Loucy (cell line): ENCODE results near the gene POLA1.

Experiments
- H2AFZ ChIP-seq: fragments of 200-600 bp; sonication (generic); 2 replicates; pipeline ENCODE4 v1.6.0; 2016; ENCODE audit warnings: antibody characterized with exemption, mild to moderate bottlenecking, low read length, moderate library complexity
- H3F3A ChIP-seq: fragments of 200-600 bp; 2 replicates; pipeline ENCODE4 v1.6.0; 2016; ENCODE audit warnings: antibody characterized with exemption, low read depth, mild to moderate bottlenecking
- H3K27me3 ChIP-seq: fragments of 200-600 bp; sonication (generic); 2 replicates; pipeline ENCODE4 v1.6.1; 2014; ENCODE audit warnings: low read length, mild to moderate bottlenecking; ENCODE audit not compliant: insufficient read depth, poor library complexity, severe bottlenecking
- H3K36me3 ChIP-seq: fragments of 200-600 bp; sonication (generic); 2 replicates; pipeline ENCODE4 v1.6.1; 2016; ENCODE audit warnings: low read length; ENCODE audit not compliant: insufficient read depth
- H3K4me1 ChIP-seq: fragments of 200-600 bp; sonication (generic); 2 replicates; pipeline ENCODE4 v1.5.1; 2014; ENCODE audit warnings: low read length, mild to moderate bottlenecking; ENCODE audit not compliant: insufficient read depth, poor library complexity, severe bottlenecking
- H3K4me2 ChIP-seq: fragments of 200-600 bp; sonication (generic); 2 replicates; pipeline ENCODE4 v1.6.0; 2014; ENCODE audit warnings: antibody characterized with exemption, low read length, low read depth, mild to moderate bottlenecking; ENCODE audit not compliant: poor library complexity, severe bottlenecking
- H3K4me3 ChIP-seq: fragments of 200-600 bp; sonication (generic); 2 replicates; pipeline ENCODE4 v1.5.1; 2014; ENCODE audit warnings: low read length, mild to moderate bottlenecking, mixed read lengths; ENCODE audit not compliant: poor library complexity, severe bottlenecking
- H3K79me2 ChIP-seq: fragments of 200-600 bp; sonication (generic); 2 replicates; pipeline ENCODE4 v1.6.1; 2014; ENCODE audit warnings: low read length; ENCODE audit not compliant: insufficient read depth
- H3K9ac ChIP-seq: fragments of 200-600 bp; sonication (generic); 2 replicates; pipeline ENCODE4 v1.6.0; 2014; ENCODE audit warnings: mild to moderate bottlenecking, low read depth, low read length, moderate library complexity; ENCODE audit not compliant: poor library complexity, severe bottlenecking
- H3K9me2 ChIP-seq: fragments of 200-600 bp; sonication (generic); replicated peaks from 2 replicates; pipeline ENCODE4 v1.6.1; 2016; ENCODE audit warnings: low read depth, low read length, mixed read lengths
- H3K9me3 ChIP-seq: fragments of 200-600 bp; sonication (generic); 2 replicates; pipeline ENCODE4 v1.6.1; 2014; ENCODE audit warnings: mild to moderate bottlenecking, antibody characterized with exemption, low read length, low read depth; ENCODE audit not compliant: insufficient read depth
- H4K20me1 ChIP-seq: fragments of 200-600 bp; sonication (generic); 2 replicates; pipeline ENCODE4 v1.6.0; 2014; ENCODE audit warnings: antibody characterized with exemption, low read length, mild to moderate bottlenecking; ENCODE audit not compliant: insufficient read depth, poor library complexity, severe bottlenecking
- EZH2phosphoT487 ChIP-seq: fragments of 200-600 bp; IDR thresholded peaks from 2 replicates; pipeline ENCODE4 v1.6.1; 2018; ENCODE audit warnings: antibody characterized with exemption, mild to moderate bottlenecking, moderate library complexity, borderline replicate concordance
- TF ChIP-seq, protein P1 (sequence below): fragments of 200-600 bp; sonication (generic); conservative IDR thresholded peaks from 2 replicates; pipeline ENCODE4 v1.5.1; 2014; ENCODE audit warnings: mild to moderate bottlenecking, antibody characterized with exemption, low read length

The POLA1 gene

DNA sequence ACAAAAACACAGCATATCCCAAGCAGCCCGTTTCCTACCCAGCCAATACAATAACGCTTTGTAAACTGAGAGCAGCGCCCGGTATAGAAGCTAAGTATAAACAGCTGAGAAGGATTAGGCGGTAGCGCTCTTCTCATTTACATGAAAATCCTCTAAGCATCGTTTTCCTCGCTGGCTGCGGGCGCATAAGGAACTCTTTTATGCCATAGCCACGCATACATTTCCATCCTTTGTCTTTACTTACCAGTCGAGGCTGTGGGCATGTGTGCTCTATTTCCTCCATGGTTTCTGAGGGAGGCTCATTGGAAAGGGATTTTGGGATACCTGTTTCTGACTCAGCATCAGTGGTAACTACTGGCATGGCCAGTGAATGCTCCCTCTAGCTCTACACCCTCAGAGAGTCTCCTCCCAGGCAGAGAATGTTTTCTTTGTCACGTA, 47.0 kb upstream of the POLA1 start:
- H4K20me1 ChIP-seq: peaks cover 16% of the 10 kb centered on the region
- peak overlapping the region; percentile 93 for H3K9ac ChIP-seq
- H3K4me3 ChIP-seq: peak overlapping the region; percentile 96

DNA sequence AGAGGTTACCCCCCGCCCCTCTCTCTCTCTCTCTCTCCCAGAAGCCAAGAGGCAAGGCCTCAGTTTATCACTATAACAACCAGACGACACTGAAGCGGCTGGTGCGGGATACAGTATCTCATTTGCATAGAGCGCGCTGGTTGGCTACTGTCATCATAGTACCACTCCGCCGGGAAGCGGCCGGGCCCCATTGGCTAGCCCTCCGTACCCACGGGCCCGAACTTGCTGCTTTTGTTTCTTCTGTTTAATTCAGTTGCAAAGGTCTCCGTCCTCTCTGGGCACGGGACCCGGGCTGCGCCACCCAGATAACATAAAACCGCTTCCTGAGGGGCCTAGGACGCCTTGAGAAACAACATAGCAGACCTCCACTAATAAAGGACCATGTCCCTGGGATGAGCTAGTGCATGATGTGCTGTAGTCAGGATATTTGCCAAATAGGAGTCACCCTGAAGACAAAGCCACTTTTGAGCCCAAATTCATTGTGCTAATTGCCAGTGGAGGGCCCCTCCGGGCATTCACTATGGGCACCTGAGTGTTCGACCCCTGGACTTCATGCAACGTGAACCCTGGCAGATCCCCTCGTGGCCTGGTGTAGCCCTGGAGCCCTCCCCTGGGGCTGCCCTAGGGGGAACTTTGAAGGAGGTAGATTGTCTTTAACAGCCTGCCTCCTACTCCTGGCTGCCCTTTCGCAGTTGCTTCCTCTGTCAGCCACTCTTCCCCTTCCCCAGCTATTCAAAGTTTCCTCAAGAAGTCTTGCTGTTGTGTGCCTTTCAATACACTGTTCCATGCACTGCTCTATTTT, 46.3 kb upstream of the POLA1 start, which contains the start of gene PCYT1B:
Gene PCYT1B, minus strand, starts transcription at position 91 of the 802 bp plus-strand sequence. CDS start 242 bp downstream, outside the sequence.
- Histone ChIP-seq H3K79me2 (peaks cover 44% of the 10 kb centered on the region), H4K20me1 (peaks cover 15% of the 10 kb centered on the region), H3F3A (no peaks in the 10 kb centered on the region), H3K4me3 (peak within 1 kb of the TSS; percentile 96), H3K9ac (peak within 1 kb of the TSS; percentile 93), H3K4me2 (peak within 1 kb of the TSS; percentile 86), H3K9me3 (no peaks in the 10 kb centered on the region), H3K27me3 (no peaks in the 10 kb centered on the region), H3K9me2 (no peaks in the 10 kb centered on the region), H3K36me3 (no peaks in the 10 kb centered on the region), H2AFZ (peak within 1 kb of the TSS; percentile 69), H3K4me1 (peaks cover 33% of the 10 kb centered on the region)
- no peak for TF ChIP-seq EZH2phosphoT487
- TF ChIP-seq, protein P1, sequence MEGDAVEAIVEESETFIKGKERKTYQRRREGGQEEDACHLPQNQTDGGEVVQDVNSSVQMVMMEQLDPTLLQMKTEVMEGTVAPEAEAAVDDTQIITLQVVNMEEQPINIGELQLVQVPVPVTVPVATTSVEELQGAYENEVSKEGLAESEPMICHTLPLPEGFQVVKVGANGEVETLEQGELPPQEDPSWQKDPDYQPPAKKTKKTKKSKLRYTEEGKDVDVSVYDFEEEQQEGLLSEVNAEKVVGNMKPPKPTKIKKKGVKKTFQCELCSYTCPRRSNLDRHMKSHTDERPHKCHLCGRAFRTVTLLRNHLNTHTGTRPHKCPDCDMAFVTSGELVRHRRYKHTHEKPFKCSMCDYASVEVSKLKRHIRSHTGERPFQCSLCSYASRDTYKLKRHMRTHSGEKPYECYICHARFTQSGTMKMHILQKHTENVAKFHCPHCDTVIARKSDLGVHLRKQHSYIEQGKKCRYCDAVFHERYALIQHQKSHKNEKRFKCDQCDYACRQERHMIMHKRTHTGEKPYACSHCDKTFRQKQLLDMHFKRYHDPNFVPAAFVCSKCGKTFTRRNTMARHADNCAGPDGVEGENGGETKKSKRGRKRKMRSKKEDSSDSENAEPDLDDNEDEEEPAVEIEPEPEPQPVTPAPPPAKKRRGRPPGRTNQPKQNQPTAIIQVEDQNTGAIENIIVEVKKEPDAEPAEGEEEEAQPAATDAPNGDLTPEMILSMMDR: no peak

More for the DNA sequence above, 47.0 kb upstream of the POLA1 start:
- Histone ChIP-seq H3K79me2 (peaks cover 51% of the 10 kb centered on the region), H3K9me2 (no peaks in the 10 kb centered on the region), H3K4me1 (peaks cover 39% of the 10 kb centered on the region), H3F3A (no peaks in the 10 kb centered on the region), H3K9me3 (no peaks in the 10 kb centered on the region), H3K4me2 (peak overlapping the region; percentile 86), H3K27me3 (no peaks in the 10 kb centered on the region), H3K36me3 (no peaks in the 10 kb centered on the region), H2AFZ (peak overlapping the region; percentile 60; the same call in 1 of the 2 replicates)
- TF ChIP-seq, protein P1: no peak
- no peak for TF ChIP-seq EZH2phosphoT487

GRCh38 chrX:24648495-24648894, 45.2 kb upstream of the POLA1 start:
- H3K4me1 ChIP-seq: peaks cover 29% of the 10 kb centered on the region
- H3K9me2 ChIP-seq: no peaks in the 10 kb centered on the region
- H3K27me3 ChIP-seq: no peaks in the 10 kb centered on the region
- H3K9ac ChIP-seq: peak overlapping the region; percentile 82
- no peaks in the 10 kb centered on the region for H3K36me3 ChIP-seq
- TF ChIP-seq, protein P1: no peak
- TF ChIP-seq EZH2phosphoT487: no peak
- H3K9me3 ChIP-seq: no peaks in the 10 kb centered on the region
- H3K4me3 ChIP-seq: peak overlapping the region; percentile 96
- H3F3A ChIP-seq: no peaks in the 10 kb centered on the region
- H3K79me2 ChIP-seq: peaks cover 34% of the 10 kb centered on the region
- H2AFZ ChIP-seq: no peak overlapping the region
- H3K4me2 ChIP-seq: peak overlapping the region; percentile 86
- H4K20me1 ChIP-seq: peaks cover 8% of the 10 kb centered on the region
